Measurements from ENCODE around the gene ANKRD12.

DNA sequence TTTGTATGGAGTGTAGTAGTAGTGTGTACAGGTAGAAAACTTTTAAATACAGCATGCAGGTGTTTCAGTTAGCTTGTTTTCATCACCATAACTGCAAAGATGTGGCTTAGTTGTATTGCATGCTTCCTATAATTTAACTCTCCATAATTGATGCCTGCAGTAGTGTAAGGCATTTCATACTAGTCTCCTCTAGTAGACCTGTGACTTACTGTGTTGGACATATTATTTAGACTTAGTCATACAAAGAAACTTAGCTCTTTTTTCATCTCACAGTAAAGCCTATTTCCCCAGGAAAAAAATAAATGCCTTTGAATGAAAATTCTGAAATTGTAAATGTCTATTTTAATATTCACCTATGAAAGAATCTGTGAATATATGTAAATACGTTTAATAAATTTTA, 145.2 kb downstream of the ANKRD12 start:
- TF ChIP-seq CTCF (IDR thresholded peaks at IDR 0.05 in 2 of 3, conservative IDR thresholded peaks at IDR 0.05 in 1 of 3; ENCODE audit: borderline replicate concordance in 1 of 3, insufficient read depth in 1 of 3, low read depth in 2 of 3, low read length in 2 of 3) (no peak), TCF7L2 (IDR thresholded peaks at IDR 0.05; ENCODE audit: borderline replicate concordance, extremely low read depth, insufficient read depth, insufficient read length) (no peak), POLR2A (IDR thresholded peaks at IDR 0.05; ENCODE audit: borderline replicate concordance, extremely low read depth, insufficient read depth, insufficient read length) (no peak), CBX3 (IDR thresholded peaks at IDR 0.05; ENCODE audit: low read depth) (no peak), ZFX (IDR thresholded peaks at IDR 0.05) (no peak)
